GM23248 (cell line): Measurements from ENCODE around the gene FLT1. TPM values are rescaled to one million over a fixed set of nuclear protein-coding genes. Genes with fewer than 3 reads are reported as not detected.
A peak's percentile ranks its signal among the peaks of the same experiment; 100 is the strongest.

Experiments
- DNase-seq: peaks from one replicate; pipeline ENCODE4 v3.0.0-alpha.2; 2015
- H2AFZ ChIP-seq: fragments of 200-600 bp; sonication (generic); 2 replicates; pipeline ENCODE4 v1.6.1; 2016; ENCODE audit warnings: antibody characterized with exemption
- H3F3A ChIP-seq: fragments of 200-600 bp; sonication (generic); 2 replicates; pipeline ENCODE4 v1.6.1; 2016; ENCODE audit warnings: mild to moderate bottlenecking, antibody characterized with exemption, mixed run types; ENCODE audit not compliant: insufficient read depth
- H3K27ac ChIP-seq: fragments of 200-600 bp; sonication (generic); 2 replicates; pipeline ENCODE4 v1.5.1; 2016; ENCODE audit warnings: mild to moderate bottlenecking
- H3K27me3 ChIP-seq: fragments of 200-600 bp; sonication (generic); replicated peaks from 2 replicates; pipeline ENCODE4 v1.6.1; 2016; ENCODE audit warnings: mild to moderate bottlenecking; ENCODE audit not compliant: insufficient read depth
- H3K36me3 ChIP-seq: fragments of 200-600 bp; sonication (generic); 2 replicates; pipeline ENCODE4 v1.6.1; 2016; ENCODE audit warnings: low read depth, mild to moderate bottlenecking
- H3K4me1 ChIP-seq: fragments of 200-600 bp; sonication (generic); 2 replicates; pipeline ENCODE4 v1.6.1; 2016; ENCODE audit warnings: mild to moderate bottlenecking; ENCODE audit not compliant: insufficient read depth
- H3K4me2 ChIP-seq: fragments of 200-600 bp; sonication (generic); one replicate; pipeline ENCODE4 v1.6.1; 2016; ENCODE audit warnings: mild to moderate bottlenecking; ENCODE audit not compliant: unreplicated experiment
- H3K4me3 ChIP-seq: fragments of 200-600 bp; sonication (generic); 2 replicates; pipeline ENCODE4 v1.5.1; 2016; ENCODE audit warnings: mild to moderate bottlenecking
- H3K79me2 ChIP-seq: fragments of 200-600 bp; sonication (generic); 2 replicates; pipeline ENCODE4 v1.6.1; 2016; ENCODE audit warnings: mild to moderate bottlenecking; ENCODE audit not compliant: insufficient read depth
- H3K9ac ChIP-seq: fragments of 200-600 bp; sonication (generic); 2 replicates; pipeline ENCODE4 v1.6.1; 2016; ENCODE audit warnings: mild to moderate bottlenecking
- H3K9me2 ChIP-seq: fragments of 200-600 bp; sonication (generic); 2 replicates; pipeline ENCODE4 v1.6.1; 2016; ENCODE audit warnings: mixed run types, mild to moderate bottlenecking, moderate library complexity; ENCODE audit not compliant: insufficient read depth
- H3K9me3 ChIP-seq: fragments of 200-600 bp; sonication (generic); one replicate; pipeline ENCODE4 v1.6.1; 2017; ENCODE audit warnings: low read depth
- H4K20me1 ChIP-seq: fragments of 200-600 bp; sonication (generic); 2 replicates; pipeline ENCODE4 v1.6.0; 2016; ENCODE audit not compliant: insufficient read depth
- EZH2 ChIP-seq: fragments of 200-600 bp; sonication (generic); IDR thresholded peaks from 2 replicates; pipeline ENCODE4 v1.6.1; 2018; ENCODE audit warnings: antibody characterized with exemption, mild to moderate bottlenecking; ENCODE audit not compliant: insufficient read depth, poor library complexity, severe bottlenecking
- EZH2phosphoT487 ChIP-seq: fragments of 200-600 bp; sonication (generic); IDR thresholded peaks from 2 replicates; pipeline ENCODE4 v1.6.1; 2018; ENCODE audit warnings: antibody characterized with exemption, moderate library complexity, mild to moderate bottlenecking, low read depth; ENCODE audit not compliant: insufficient read depth
- WGBS, 2 experiments: methylation state at CpG; one replicate each; pipeline ENCODE4 v1.1.6; 2015 to 2017; ENCODE audit warnings: low lambda C conversion rate in 2 of 2, low coverage in 1 of 2; ENCODE audit errors: missing lambda C conversion rate in 2 of 2; 5-methylcytosine and 5-hydroxymethylcytosine counted together
- in situ Hi-C: fragments of 300-500 bp; cut with MboI; formaldehyde crosslinking; loops from 2 replicates; pipeline ENCODE4 v1.15.0; 2020
- polyA plus RNA-seq: library from polyadenylated mRNA; unstranded; fragments of >200 nt; fragmentation: Nextera tagmentation; extraction: Ambion mirVana; gene quantifications from 2 replicates; pipeline ENCODE4 v1.2.1, GENCODE V29; 2016
- total RNA-seq: library from RNA; depleted of rRNA; stranded (reverse); fragments of >200 nt; shearing (Covaris generic); gene quantifications from 2 replicates; pipeline ENCODE4 v1.2.3, GENCODE V29; 2014

Gene FLT1
- total and polyA plus RNA-seq, 2 experiments from 2014 or later: 12.9 to 18.6 TPM

DNA sequence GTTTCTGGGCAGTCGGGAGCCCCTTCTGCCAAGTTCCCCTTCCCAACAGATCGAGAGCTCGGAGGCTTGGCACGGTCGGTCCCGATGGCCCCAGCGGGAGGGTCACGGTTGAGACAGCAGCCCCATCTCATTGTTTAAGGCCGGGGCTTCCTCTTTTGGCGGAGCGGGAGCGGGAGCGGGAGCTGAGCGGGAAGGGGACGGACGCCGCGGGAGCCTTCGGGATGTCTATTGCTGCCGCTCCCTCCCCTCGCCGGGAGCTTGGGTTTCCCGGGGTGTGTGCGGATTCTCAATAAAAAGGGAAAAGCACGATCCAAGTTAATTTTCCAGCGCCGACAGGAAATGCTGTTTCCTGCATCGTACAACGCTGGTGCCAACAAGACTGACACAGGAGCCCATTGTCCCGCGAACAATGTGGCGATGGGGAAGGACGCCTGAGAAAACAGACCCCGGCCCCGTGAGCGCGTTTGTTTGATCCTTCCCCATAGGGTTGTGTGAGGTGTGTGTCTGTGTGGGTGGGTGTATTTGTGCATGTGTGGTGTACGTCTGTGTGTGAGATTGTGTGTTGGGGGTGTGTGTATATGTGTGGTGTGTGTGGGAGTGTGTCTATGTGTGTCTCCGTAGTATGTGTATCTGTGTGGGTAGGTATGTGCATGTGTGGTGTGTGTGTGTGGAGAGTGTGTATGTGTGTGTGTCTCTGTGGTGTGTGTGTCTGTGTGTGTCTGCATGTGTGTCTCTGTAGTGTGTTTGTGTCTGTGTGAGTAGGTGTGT lies 36.3 kb upstream of the FLT1 start:
- H2AFZ ChIP-seq: peak overlapping the region; percentile 85
- H3K36me3 ChIP-seq: no peaks in the 10 kb centered on the region
- peaks cover 17% of the 10 kb centered on the region; the same call in 1 of the 2 replicates for H3F3A ChIP-seq
- 2 to 3% methylated on average over 39 of the region's 39 CpGs for WGBS, 2 experiments
- H4K20me1 ChIP-seq: no peaks in the 10 kb centered on the region
- TF ChIP-seq EZH2 (no peak), EZH2phosphoT487 (no peak)
- H3K27ac ChIP-seq: no peak overlapping the region
- peak; percentile 64 for DNase-seq
- peak overlapping the region; percentile 68 for H3K4me3 ChIP-seq
- in situ Hi-C loops: no loop called here
- no peaks in the 10 kb centered on the region for H3K27me3 ChIP-seq
- H3K79me2 ChIP-seq: no peaks in the 10 kb centered on the region
- peak overlapping the region; percentile 81 for H3K4me2 ChIP-seq
- H3K9me3 ChIP-seq: no peaks in the 10 kb centered on the region
- no peaks in the 10 kb centered on the region for H3K9me2 ChIP-seq
- H3K4me1 ChIP-seq: peaks cover 4% of the 10 kb centered on the region; the same call in 1 of the 2 replicates
- peak overlapping the region; percentile 35 for H3K9ac ChIP-seq

GRCh38 chr13:28530729-28531076 lies 35.8 kb upstream of the FLT1 start:
- DNase-seq: peak; percentile 49
- Histone ChIP-seq H3K27ac (no peak overlapping the region), H3K79me2 (no peaks in the 10 kb centered on the region)

DNA sequence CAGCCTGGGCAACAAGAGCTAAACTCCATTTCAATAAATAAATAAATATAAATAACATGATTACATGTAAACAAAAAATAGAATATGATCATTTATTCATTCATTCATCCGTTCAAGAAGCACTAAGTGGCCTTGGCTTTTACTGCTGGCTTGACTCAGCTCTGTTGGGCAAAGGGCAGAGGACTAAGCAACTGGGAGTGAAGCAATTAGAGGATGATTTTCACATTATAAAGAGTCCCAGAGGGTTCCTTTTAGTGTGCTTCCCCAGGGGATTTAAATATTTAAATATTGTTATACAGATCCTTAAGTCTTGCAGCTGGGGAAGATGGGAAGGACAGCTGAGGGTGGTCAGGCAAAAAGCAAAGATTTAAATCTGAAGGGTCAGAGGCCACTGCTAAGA lies 34.9 kb upstream of the FLT1 start:
- WGBS, 2 experiments: 95 to 100% methylated on average over 1 of the region's 1 CpG
- Histone ChIP-seq H3K36me3 (no peaks in the 10 kb centered on the region), H3K4me1 (peaks cover 4% of the 10 kb centered on the region; the same call in 1 of the 2 replicates), H3K4me2 (no peak overlapping the region), H3K9ac (no peak overlapping the region), H3K27me3 (no peaks in the 10 kb centered on the region), H3K9me2 (no peaks in the 10 kb centered on the region), H3K4me3 (no peak overlapping the region), H2AFZ (no peak overlapping the region), H4K20me1 (no peaks in the 10 kb centered on the region), H3K9me3 (no peaks in the 10 kb centered on the region), H3K79me2 (no peaks in the 10 kb centered on the region), H3K27ac (no peak overlapping the region), H3F3A (peaks cover 17% of the 10 kb centered on the region; the same call in 1 of the 2 replicates)
- in situ Hi-C loops: no loop called here
- TF ChIP-seq EZH2: no peak
- TF ChIP-seq EZH2phosphoT487: no peak
- DNase-seq: peak; percentile 19

More at GRCh38 chr13:28530729-28531076, 35.8 kb upstream of the FLT1 start:
- H3F3A ChIP-seq: peaks cover 17% of the 10 kb centered on the region; the same call in 1 of the 2 replicates
- peak overlapping the region; percentile 35 for H3K9ac ChIP-seq
- in situ Hi-C loops: no loop called here
- no peaks in the 10 kb centered on the region for H3K9me2 ChIP-seq
- 40 to 42% methylated on average over 3 of the region's 3 CpGs for WGBS, 2 experiments
- peaks cover 4% of the 10 kb centered on the region; the same call in 1 of the 2 replicates for H3K4me1 ChIP-seq
- no peaks in the 10 kb centered on the region for H4K20me1 ChIP-seq
- TF ChIP-seq EZH2: no peak
- TF ChIP-seq EZH2phosphoT487: no peak
- H3K4me3 ChIP-seq: peak overlapping the region; percentile 68
- H3K4me2 ChIP-seq: peak overlapping the region; percentile 81
- H2AFZ ChIP-seq: peak overlapping the region; percentile 85
- no peaks in the 10 kb centered on the region for H3K9me3 ChIP-seq
- no peaks in the 10 kb centered on the region for H3K27me3 ChIP-seq
- no peaks in the 10 kb centered on the region for H3K36me3 ChIP-seq

GRCh38 chr13:28528848-28529247 lies 33.9 kb upstream of the FLT1 start:
- Histone ChIP-seq H3K27me3 (no peaks in the 10 kb centered on the region), H3K4me3 (no peak overlapping the region), H3K9me3 (no peaks in the 10 kb centered on the region), H4K20me1 (no peaks in the 10 kb centered on the region), H3K9ac (no peak overlapping the region), H3K27ac (no peak overlapping the region), H3K4me2 (no peak overlapping the region), H3K4me1 (peaks cover 4% of the 10 kb centered on the region; the same call in 1 of the 2 replicates), H3K79me2 (no peaks in the 10 kb centered on the region), H3K36me3 (no peaks in the 10 kb centered on the region), H3F3A (peaks cover 17% of the 10 kb centered on the region; the same call in 1 of the 2 replicates), H3K9me2 (no peaks in the 10 kb centered on the region), H2AFZ (no peak overlapping the region)
- WGBS, 2 experiments: 85 to 89% methylated on average over 3 of the region's 3 CpGs
- in situ Hi-C loops: no loop called here
- no peak for DNase-seq
- TF ChIP-seq EZH2phosphoT487: no peak
- no peak for TF ChIP-seq EZH2
